SK-N-SH (cell line): ENCODE data around the gene PDZRN4. TPM values are rescaled to one million over a fixed set of nuclear protein-coding genes. Genes with fewer than 3 reads are reported as not detected.
A peak's percentile ranks its signal among the peaks of the same experiment; 100 is the strongest.

Experiments
- CTCF ChIA-PET: fragments of 300-600, 350-600 bp; formaldehyde crosslinking; extraction: SDS; loops from one replicate; lab custom pipeline; 2021; lab: Yijun Ruan, JAX
- POLR2A ChIA-PET: fragments of 350-600 bp; sonication (Branson Sonifier 250); formaldehyde crosslinking; extraction: SDS; loops from one replicate; lab custom pipeline; 2020; ENCODE audit warnings: antibody characterized with exemption, inconsistent platforms; lab: Yijun Ruan, JAX
- DNase-seq: peaks from one replicate; pipeline ENCODE4 v3.0.0; 2012
- H2AFZ ChIP-seq: fragments of 200-600 bp; sonication (generic); 2 replicates; pipeline ENCODE4 v1.8.1; 2016; ENCODE audit warnings: antibody characterized with exemption, mild to moderate bottlenecking, low read depth
- H3F3A ChIP-seq: fragments of 200-600 bp; sonication (generic); replicated peaks from 2 replicates; pipeline ENCODE3; 2016; ENCODE audit warnings: antibody characterized with exemption, mild to moderate bottlenecking; ENCODE audit not compliant: insufficient read depth
- H3K27ac ChIP-seq, 2 experiments: fragments of 200-500 bp in 1 of 2; fragments of 200-600 bp in 1 of 2; sonication (Bioruptor generic) in 1 of 2; sonication (generic), shearing (Covaris generic) in 1 of 2; 2 replicates each; pipeline versions ENCODE4 v1.5.1 to v1.6.1; 2014 to 2016; ENCODE audit warnings: low read depth in 2 of 2, inconsistent platforms in 1 of 2, low read length in 1 of 2, mild to moderate bottlenecking in 1 of 2, mixed read lengths in 1 of 2
- H3K27me3 ChIP-seq: fragments of 200-600 bp; sonication (generic), shearing (Covaris generic); 2 replicates; pipeline ENCODE4 v1.6.1; 2016; ENCODE audit warnings: mixed run types; ENCODE audit not compliant: insufficient read depth
- H3K36me3 ChIP-seq, 2 experiments: fragments of 200-500 bp in 1 of 2; fragments of 200-600 bp in 1 of 2; sonication (Bioruptor generic) in 1 of 2; sonication (generic) in 1 of 2; replicated peaks in 1 of 2; 2 replicates each; pipeline versions ENCODE3 to v1.5.1; 2014 to 2016; ENCODE audit warnings: low read length in 1 of 2, mild to moderate bottlenecking in 1 of 2; ENCODE audit not compliant: insufficient read depth in 2 of 2, control insufficient read depth in 1 of 2
- H3K4me1 ChIP-seq, 2 experiments: fragments of 200-500 bp in 1 of 2; fragments of 200-600 bp in 1 of 2; sonication (Bioruptor generic) in 1 of 2; sonication (generic), shearing (Covaris generic) in 1 of 2; 2 replicates each; pipeline versions ENCODE4 v1.5.1 to v1.6.1; 2014 to 2016; ENCODE audit warnings: low read depth in 1 of 2, low read length in 1 of 2, mixed run types in 1 of 2; ENCODE audit not compliant: insufficient read depth in 2 of 2, control insufficient read depth in 1 of 2
- H3K4me2 ChIP-seq: fragments of 200-600 bp; sonication (generic), shearing (Covaris generic); 2 replicates; pipeline ENCODE4 v1.6.1; 2017; ENCODE audit warnings: mixed run types
- H3K4me3 ChIP-seq, 2 experiments: fragments of 200-500 bp in 1 of 2; fragments of 200-600 bp in 1 of 2; sonication (Bioruptor generic) in 1 of 2; sonication (generic), shearing (Covaris generic) in 1 of 2; 2 replicates each; pipeline versions ENCODE4 v1.5.1 to v1.8.1; 2014 to 2016; ENCODE audit warnings: low read depth in 2 of 2, inconsistent platforms in 1 of 2, low read length in 1 of 2, mild to moderate bottlenecking in 1 of 2, mixed read lengths in 1 of 2, moderate library complexity in 1 of 2
- H3K79me2 ChIP-seq: fragments of 200-600 bp; sonication (generic); 2 replicates; pipeline ENCODE4 v1.8.1; 2017; ENCODE audit warnings: mild to moderate bottlenecking; ENCODE audit not compliant: insufficient read depth
- H3K9ac ChIP-seq: fragments of 200-600 bp; sonication (generic); 2 replicates; pipeline ENCODE4 v1.6.1; 2017; ENCODE audit warnings: mixed run types
- H3K9me2 ChIP-seq: fragments of 200-600 bp; sonication (generic); 2 replicates; pipeline ENCODE4 v1.6.1; 2017; ENCODE audit warnings: mixed run types
- H3K9me3 ChIP-seq: fragments of 200-600 bp; sonication (generic); 2 replicates; pipeline ENCODE4 v1.6.1; 2017; ENCODE audit warnings: mixed run types, mild to moderate bottlenecking, moderate library complexity
- H4K20me1 ChIP-seq: fragments of 200-600 bp; sonication (generic); 2 replicates; pipeline ENCODE4 v1.6.1; 2017; ENCODE audit warnings: mild to moderate bottlenecking, mixed run types; ENCODE audit not compliant: insufficient read depth
- CHD2 ChIP-seq: fragments of 150-350 bp; IDR thresholded peaks from 2 replicates; pipeline ENCODE4 v1.6.1; 2018; ENCODE audit warnings: low read length; ENCODE audit not compliant: partially characterized antibody
- EP300 ChIP-seq, 2 experiments: IDR thresholded peaks; 2 replicates each; pipeline versions ENCODE4 v1.4.0 to v1.6.1; 2012; ENCODE audit warnings: borderline replicate concordance in 1 of 2, low read depth in 1 of 2, low read length in 1 of 2
- EZH2phosphoT487 ChIP-seq: fragments of 200-600 bp; sonication (generic); IDR thresholded peaks from 2 replicates; pipeline ENCODE4 v1.6.1; 2017; ENCODE audit warnings: low read depth, mixed run types, mild to moderate bottlenecking, antibody characterized with exemption, moderate library complexity, borderline replicate concordance
- FOSL2 ChIP-seq: IDR thresholded peaks from 2 replicates; pipeline ENCODE4 v1.4.0; 2012; ENCODE audit warnings: low read depth, mild to moderate bottlenecking, moderate library complexity, borderline replicate concordance
- FOXJ3 ChIP-seq: sonication (generic); formaldehyde crosslinking; IDR thresholded peaks from 2 replicates; pipeline ENCODE4 v1.5.1; 2020; ENCODE audit warnings: mild to moderate bottlenecking, missing genetic modification reagents
- FOXM1 ChIP-seq: IDR thresholded peaks from 2 replicates; pipeline ENCODE4 v1.4.0; 2012; ENCODE audit warnings: low read depth, mild to moderate bottlenecking
- JUND ChIP-seq: IDR thresholded peaks from 2 replicates; pipeline ENCODE4 v1.4.0; 2012
- MEF2A ChIP-seq: IDR thresholded peaks from 2 replicates; pipeline ENCODE4 v1.4.0; 2012; ENCODE audit warnings: low read depth, borderline replicate concordance
- PBX3 ChIP-seq: IDR thresholded peaks from 2 replicates; pipeline ENCODE4; 2012
- POLR2AphosphoS5 ChIP-seq: IDR thresholded peaks from 2 replicates; pipeline ENCODE4 v1.6.1; 2012; ENCODE audit warnings: low read depth, low read length
- RAD21 ChIP-seq: IDR thresholded peaks from 2 replicates; pipeline ENCODE4 v1.6.1; 2012; ENCODE audit warnings: mild to moderate bottlenecking, low read length
- RCOR1 ChIP-seq: fragments of 150-350 bp; IDR thresholded peaks from 2 replicates; pipeline ENCODE4 v1.6.1; 2017; ENCODE audit warnings: antibody characterized with exemption, low read length
- RFX5 ChIP-seq: IDR thresholded peaks from 2 replicates; pipeline ENCODE4 v1.6.1; 2012; ENCODE audit warnings: mild to moderate bottlenecking, improper control_type of control experiment, low read length
- SMC3 ChIP-seq: IDR thresholded peaks from 2 replicates; pipeline ENCODE4 v1.6.1; 2012; ENCODE audit warnings: low read depth, low read length, improper control_type of control experiment
- TCF12 ChIP-seq: IDR thresholded peaks from 2 replicates; pipeline ENCODE4 v1.4.0; 2012
- USF2 ChIP-seq: fragments of 150-350 bp; IDR thresholded peaks from 2 replicates; pipeline ENCODE4 v1.6.1; 2017; ENCODE audit warnings: antibody characterized with exemption, low read length, low read depth, borderline replicate concordance
- WGBS: methylation state at CpG from one replicate; pipeline ENCODE4 v1.1.6; 2017; ENCODE audit warnings: low lambda C conversion rate; 5-methylcytosine and 5-hydroxymethylcytosine counted together
- polyA plus RNA-seq, 3 experiments: library from polyadenylated mRNA; depleted of rRNA; stranded (reverse); fragments of >200 nt; gene quantifications; 2 replicates each; pipeline ENCODE4 v1.2.3, GENCODE V29; 2012
- TF ChIP-seq, protein P1 (sequence below): fragments of 200-600 bp; sonication (generic); IDR thresholded peaks from 2 replicates; pipeline ENCODE4 v1.6.1; 2017; ENCODE audit warnings: antibody characterized with exemption, mild to moderate bottlenecking, moderate library complexity
- TF ChIP-seq, protein P2 (sequence below): IDR thresholded peaks from 2 replicates; pipeline ENCODE4 v1.4.0; 2012; ENCODE audit warnings: low read depth

Gene PDZRN4
- polyA plus RNA-seq, 1 of the 3 experiments (the other 2 are of a cell fraction), result 0.02 TPM

- H3K9ac ChIP-seq, result no peak overlapping the region
- no peak overlapping the region; a peak in 1 of 4 replicates for H3K27ac ChIP-seq
- H3K36me3 ChIP-seq, result no peaks in the 10 kb centered on the region
- CTCF ChIA-PET, result interaction anchor here (0.9 kb wide), 1 partner anchor 9 kb away, joined by 4 read pairs; no protein-coding TSS in a partner anchor
- H3K4me1 ChIP-seq, result no peaks in the 10 kb centered on the region
- no peaks in the 10 kb centered on the region for H3K9me3 ChIP-seq
- H4K20me1 ChIP-seq, result no peaks in the 10 kb centered on the region
- H3K9me2 ChIP-seq, result no peaks in the 10 kb centered on the region
- TF ChIP-seq TCF12, result no peak
- TF ChIP-seq, protein P1, sequence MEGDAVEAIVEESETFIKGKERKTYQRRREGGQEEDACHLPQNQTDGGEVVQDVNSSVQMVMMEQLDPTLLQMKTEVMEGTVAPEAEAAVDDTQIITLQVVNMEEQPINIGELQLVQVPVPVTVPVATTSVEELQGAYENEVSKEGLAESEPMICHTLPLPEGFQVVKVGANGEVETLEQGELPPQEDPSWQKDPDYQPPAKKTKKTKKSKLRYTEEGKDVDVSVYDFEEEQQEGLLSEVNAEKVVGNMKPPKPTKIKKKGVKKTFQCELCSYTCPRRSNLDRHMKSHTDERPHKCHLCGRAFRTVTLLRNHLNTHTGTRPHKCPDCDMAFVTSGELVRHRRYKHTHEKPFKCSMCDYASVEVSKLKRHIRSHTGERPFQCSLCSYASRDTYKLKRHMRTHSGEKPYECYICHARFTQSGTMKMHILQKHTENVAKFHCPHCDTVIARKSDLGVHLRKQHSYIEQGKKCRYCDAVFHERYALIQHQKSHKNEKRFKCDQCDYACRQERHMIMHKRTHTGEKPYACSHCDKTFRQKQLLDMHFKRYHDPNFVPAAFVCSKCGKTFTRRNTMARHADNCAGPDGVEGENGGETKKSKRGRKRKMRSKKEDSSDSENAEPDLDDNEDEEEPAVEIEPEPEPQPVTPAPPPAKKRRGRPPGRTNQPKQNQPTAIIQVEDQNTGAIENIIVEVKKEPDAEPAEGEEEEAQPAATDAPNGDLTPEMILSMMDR, result peak; percentile 37
- TF ChIP-seq, all 33 proteins: peak for 1
- no peak for DNase-seq
- Histone ChIP-seq H3K4me2 (no peak overlapping the region), H2AFZ (no peak overlapping the region), H3K4me3 (no peak overlapping the region), H3K79me2 (no peaks in the 10 kb centered on the region), H3K27me3 (no peaks in the 10 kb centered on the region), H3F3A (no peaks in the 10 kb centered on the region)
- WGBS, result 63% methylated on average over 1 of the region's 1 CpG
- POLR2A ChIA-PET, result no interaction called here
These were observed 376.7 kb downstream of the PDZRN4 start for GRCh38 chr12:41564816-41565215.

GRCh38 chr12:41566703-41567102, 378.6 kb downstream of the PDZRN4 start:
- Histone ChIP-seq H3K9me2 (no peaks in the 10 kb centered on the region), H3K79me2 (no peaks in the 10 kb centered on the region), H3K36me3 (no peaks in the 10 kb centered on the region), H3K9ac (no peak overlapping the region), H4K20me1 (no peaks in the 10 kb centered on the region), H3K4me2 (no peak overlapping the region), H3K27me3 (no peaks in the 10 kb centered on the region), H3K4me3 (no peak overlapping the region), H3K9me3 (no peaks in the 10 kb centered on the region), H3K27ac (no peak overlapping the region), H3F3A (no peaks in the 10 kb centered on the region), H2AFZ (no peak overlapping the region), H3K4me1 (no peaks in the 10 kb centered on the region)
- POLR2A ChIA-PET, result no interaction called here
- 43% methylated on average over 2 of the region's 2 CpGs for WGBS
- no peak for DNase-seq
- CTCF ChIA-PET, result interaction anchor here (1.4 kb wide), 1 partner anchor 289 kb away, joined by 3 read pairs; no protein-coding TSS in a partner anchor
- 0 out of 2 replicates have a peak, but pooled peaks have one; percentile 14 for TF ChIP-seq PBX3
- TF ChIP-seq CHD2, result no peak

GRCh38 chr12:41573445-41573844, 385.3 kb downstream of the PDZRN4 start:
- TF ChIP-seq MEF2A, result no peak
- TF ChIP-seq EZH2phosphoT487, result no peak
- no peak for TF ChIP-seq RCOR1
- no peak for TF ChIP-seq FOSL2
- TF ChIP-seq EP300 (IDR thresholded peaks at IDR 0.05; ENCODE audit: borderline replicate concordance in 1 of 2, low read depth in 1 of 2, low read length in 1 of 2), result no peak
- TF ChIP-seq JUND, result no peak
- no peak for TF ChIP-seq USF2
- no peak for TF ChIP-seq TCF12
- no peak for TF ChIP-seq FOXJ3 (CRISPR knock-in tag)
- TF ChIP-seq RAD21, result no peak
- TF ChIP-seq, protein P2, sequence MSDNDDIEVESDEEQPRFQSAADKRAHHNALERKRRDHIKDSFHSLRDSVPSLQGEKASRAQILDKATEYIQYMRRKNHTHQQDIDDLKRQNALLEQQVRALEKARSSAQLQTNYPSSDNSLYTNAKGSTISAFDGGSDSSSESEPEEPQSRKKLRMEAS, result no peak
- no peak for TF ChIP-seq SMC3
- TF ChIP-seq POLR2AphosphoS5, result no peak
- no peak for TF ChIP-seq FOXM1
- no peak for TF ChIP-seq RFX5
- Histone ChIP-seq H3K9me2 (no peaks in the 10 kb centered on the region), H2AFZ (no peak overlapping the region), H3K4me1 (no peaks in the 10 kb centered on the region), H3K27me3 (no peaks in the 10 kb centered on the region), H3K36me3 (no peaks in the 10 kb centered on the region), H3F3A (no peaks in the 10 kb centered on the region), H3K79me2 (no peaks in the 10 kb centered on the region), H3K27ac (no peak overlapping the region), H3K4me2 (no peak overlapping the region), H3K4me3 (no peak overlapping the region), H4K20me1 (no peaks in the 10 kb centered on the region), H3K9me3 (no peaks in the 10 kb centered on the region), H3K9ac (no peak overlapping the region)
- WGBS, result 84% methylated on average over 17 of the region's 17 CpGs
- no peak for DNase-seq
- CTCF ChIA-PET, result no interaction called here
- POLR2A ChIA-PET, result no interaction called here
